Thoracic aorta (tissue), 2 donors: Measurements from ENCODE around the gene SDC3. TPM values are rescaled to one million over a fixed set of nuclear protein-coding genes. Genes with fewer than 3 reads are reported as not detected.

Source experiments
- ATAC-seq: fragments of 150-250 bp; one replicate; pipeline ENCODE4 v1.8.0; 2017; ENCODE audit warnings: low read depth; ENCODE audit not compliant: insufficient number of reproducible peaks, low FRiP score
- DNase-seq: peaks from one replicate; pipeline ENCODE4 v3.0.0-alpha.2; 2020; ENCODE audit warnings: low spot score
- H3K27ac ChIP-seq, 2 donors: fragments of 200-600 bp; sonication (generic); 1 replicate in 1 of 2; 2 replicates in 1 of 2; pipeline ENCODE4 v1.5.1; 2016; ENCODE audit warnings: mild to moderate bottlenecking in 2 of 2, moderate library complexity in 2 of 2
- H3K27me3 ChIP-seq: fragments of 200-600 bp; sonication (generic); replicated peaks from 2 replicates; pipeline ENCODE4 v1.6.0; 2016; ENCODE audit warnings: mild to moderate bottlenecking; ENCODE audit not compliant: insufficient read depth
- H3K36me3 ChIP-seq: fragments of 200-600 bp; sonication (generic); one replicate; pipeline ENCODE4 v1.5.1; 2016
- H3K4me1 ChIP-seq, 2 donors: fragments of 200-600 bp; sonication (generic); 1 replicate in 1 of 2; 2 replicates in 1 of 2; pipeline versions ENCODE4 v1.5.1 to v1.6.0; 2016; ENCODE audit warnings: low read depth in 2 of 2, mild to moderate bottlenecking in 1 of 2; ENCODE audit not compliant: control insufficient read depth in 1 of 2
- H3K4me3 ChIP-seq: fragments of 200-600 bp; sonication (generic); 2 replicates; pipeline ENCODE4 v1.5.1; 2016; ENCODE audit warnings: mild to moderate bottlenecking
- H3K9me3 ChIP-seq: fragments of 200-600 bp; sonication (generic); 2 replicates; pipeline ENCODE4 v1.5.1; 2016
- CTCF ChIP-seq: fragments of 200-600 bp; sonication (generic); IDR thresholded peaks from one replicate; pipeline ENCODE4 v1.5.1; 2019; ENCODE audit warnings: antibody characterized with exemption
- total RNA-seq, 2 donors: library from RNA; depleted of rRNA; stranded (reverse); fragments of >200 nt; gene quantifications; one replicate each; pipeline versions ENCODE4 v1.1.0 to v1.2.3, GENCODE V29; 2016

Gene SDC3
- total RNA-seq, 2 donors from 2014 or later, result 51.6 to 75.4 TPM

GRCh38 chr1:30830537-30830936, 78.0 kb downstream of the SDC3 start:
- Histone ChIP-seq H3K27me3 (no peaks in the 10 kb centered on the region), H3K4me1 (peaks cover 0 to 18% of the 10 kb centered on the region in 2 donors), H3K36me3 (no peaks in the 10 kb centered on the region), H3K4me3 (no peak overlapping the region), H3K9me3 (no peaks in the 10 kb centered on the region), H3K27ac (no peak overlapping the region)
- no peak for ATAC-seq
- no peak for TF ChIP-seq CTCF
- DNase-seq, result no peak

GRCh38 chr1:30829889-30830288, 78.7 kb downstream of the SDC3 start:
- Histone ChIP-seq H3K4me1 (peaks cover 1 to 23% of the 10 kb centered on the region in 2 donors), H3K4me3 (no peak overlapping the region), H3K9me3 (no peaks in the 10 kb centered on the region), H3K27me3 (no peaks in the 10 kb centered on the region), H3K27ac (no peak overlapping the region), H3K36me3 (no peaks in the 10 kb centered on the region)
- ATAC-seq (no peak), DNase-seq (no peak)
- TF ChIP-seq CTCF, result no peak

DNA sequence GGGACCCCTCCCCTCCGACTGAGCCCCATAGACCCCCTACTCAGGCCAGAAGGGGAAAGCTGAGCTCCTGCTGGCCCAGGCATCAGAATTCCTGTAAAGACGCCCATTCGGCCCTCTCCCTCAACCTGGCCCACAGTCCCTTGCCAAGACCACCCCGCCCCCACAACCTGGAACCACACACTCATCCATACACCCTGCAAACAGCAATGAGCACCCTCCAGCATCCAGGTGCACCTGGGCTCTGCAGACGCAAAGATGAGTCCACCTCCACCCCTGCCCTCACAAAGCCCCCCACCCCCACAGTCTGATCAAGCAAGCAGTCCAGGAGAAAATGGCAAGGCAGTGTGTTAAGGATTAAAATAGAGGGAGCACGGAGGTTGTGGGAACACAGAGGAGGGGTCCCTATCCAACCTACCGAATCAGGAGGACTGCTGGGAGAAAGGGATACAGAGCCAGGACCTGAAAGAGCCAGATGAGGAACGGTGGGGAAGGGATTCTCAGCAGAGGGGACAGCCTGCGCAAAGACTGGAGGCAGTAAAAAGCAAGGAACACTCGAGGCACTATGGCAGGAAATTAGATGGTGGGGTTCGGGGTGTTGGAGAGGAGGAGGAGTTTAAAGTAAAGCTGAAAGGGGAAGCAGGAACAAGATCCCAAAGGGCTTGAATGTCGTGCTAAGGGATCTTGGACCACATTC, 83.7 kb downstream of the SDC3 start:
- no peaks in the 10 kb centered on the region for H3K36me3 ChIP-seq
- H3K27me3 ChIP-seq, result no peaks in the 10 kb centered on the region
- H3K4me1 ChIP-seq, result peaks cover 11 to 51% of the 10 kb centered on the region in 2 donors
- DNase-seq (no peak), ATAC-seq (no peak)
- H3K9me3 ChIP-seq, result no peaks in the 10 kb centered on the region
- H3K4me3 ChIP-seq, result peak overlapping the region; percentile 75
- H3K27ac ChIP-seq, result peak overlapping the region; percentile 97
- TF ChIP-seq CTCF, result no peak

DNA sequence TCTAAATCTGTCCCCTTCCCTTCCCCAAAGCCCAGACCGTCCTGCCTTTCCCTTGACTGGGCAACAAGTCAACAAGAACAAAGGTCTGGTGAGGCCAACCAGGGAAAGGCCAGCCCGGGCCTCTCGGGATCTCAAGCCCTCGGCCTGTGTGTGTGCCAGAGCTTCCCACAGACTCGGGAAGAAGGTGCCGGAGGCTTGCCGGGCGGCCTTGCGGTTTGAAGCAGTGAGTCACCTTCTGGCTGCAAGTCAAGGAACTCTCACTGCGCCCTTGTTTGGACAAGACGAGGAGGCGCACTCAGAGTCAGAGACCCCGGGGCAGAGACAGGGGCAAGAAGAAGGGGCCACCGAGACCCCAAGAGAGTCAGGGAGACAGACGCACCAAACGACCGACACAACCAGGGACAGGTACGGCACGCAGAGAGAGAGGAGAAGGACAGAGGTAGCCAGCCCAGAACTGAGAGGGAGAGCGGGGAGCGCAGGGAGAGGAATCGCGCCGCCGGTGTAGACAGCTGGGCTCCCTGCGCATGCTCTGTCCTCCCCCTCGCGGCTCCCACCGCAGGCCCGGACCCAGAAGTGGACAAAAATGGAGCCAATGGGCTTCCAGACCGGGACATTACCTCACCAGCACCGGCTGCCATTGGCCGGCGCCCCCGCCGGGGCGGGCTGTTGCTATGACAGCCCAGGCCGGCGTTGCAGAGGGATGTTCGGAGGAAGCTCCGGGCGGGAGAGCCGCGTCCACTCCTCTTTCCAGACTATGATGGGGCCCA, 84.4 kb downstream of the SDC3 start:
- Histone ChIP-seq H3K4me3 (peak overlapping the region; percentile 75), H3K27ac (peak overlapping the region; percentile 97), H3K36me3 (no peaks in the 10 kb centered on the region), H3K9me3 (no peaks in the 10 kb centered on the region), H3K27me3 (no peaks in the 10 kb centered on the region), H3K4me1 (peaks cover 11 to 53% of the 10 kb centered on the region in 2 donors)
- no peak for TF ChIP-seq CTCF
- DNase-seq, result peak; percentile 88
- peak; percentile 99 for ATAC-seq

DNA sequence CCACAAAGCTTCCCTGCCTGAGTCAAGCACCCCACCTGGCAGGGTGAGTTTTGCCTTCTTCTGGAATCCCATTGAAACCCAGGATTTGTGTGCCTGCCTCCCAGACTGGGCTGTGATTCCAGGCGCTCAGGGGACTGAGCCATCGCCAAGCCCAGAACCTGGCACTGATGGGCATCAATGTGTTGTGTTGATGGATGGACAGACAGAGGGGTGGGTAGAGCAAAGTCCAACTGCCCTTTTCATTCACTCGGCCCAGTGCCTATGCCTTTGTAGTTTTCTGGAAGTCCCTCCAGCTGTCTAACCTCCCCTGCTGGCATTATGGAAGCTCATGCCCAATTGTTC, 85.0 kb downstream of the SDC3 start:
- no peak for TF ChIP-seq CTCF
- H3K36me3 ChIP-seq, result no peaks in the 10 kb centered on the region
- H3K4me1 ChIP-seq, result peaks cover 11 to 53% of the 10 kb centered on the region in 2 donors
- no peaks in the 10 kb centered on the region for H3K27me3 ChIP-seq
- peak overlapping the region; percentile 97 for H3K27ac ChIP-seq
- H3K9me3 ChIP-seq, result no peaks in the 10 kb centered on the region
- ATAC-seq (no peak), DNase-seq (no peak)
- H3K4me3 ChIP-seq, result peak overlapping the region; percentile 75
